ENCODE data around the gene RHOT2. TPM values are rescaled to one million over a fixed set of nuclear protein-coding genes. Genes with fewer than 3 reads are reported as not detected.

Gene RHOT2
- total and polyA plus RNA-seq, 2 of the 8 experiments (the other 6 are each of a cell fraction or from before 2014, with no cell fraction given), result 149 to 194 TPM

- no peak for DNase-seq (ENCODE audit: low read depth in 1 of 2, low spot score in 2 of 2)
- H3K4me2 ChIP-seq (ENCODE audit: insufficient read depth in 1 of 2, low read depth in 2 of 2, low read length in 2 of 2), result peak overlapping the region; percentile 79 to 88
These were observed 38.1 kb upstream of the RHOT2 start for GRCh38 chr16:629833-630248.

More at GRCh38 chr16:629833-630248, 38.1 kb upstream of the RHOT2 start:
- WGBS, 2 experiments (ENCODE audit: extremely low coverage in 1 of 2, insufficient coverage in 1 of 2, insufficient read length in 1 of 2, insufficient replicate concordance in 2 of 2, low coverage in 1 of 2, low lambda C conversion rate in 2 of 2, missing lambda C conversion rate in 1 of 2), result 56% methylated on average over 6 of the region's 11 CpGs; no CpG with 5 or more reads in 1 of the 2 experiments
- ChIA-PET POLR2A (ENCODE audit: partially characterized antibody) (interaction anchor here (0.8 to 1.6 kb wide), 6 partner anchors 8 to 40 kb away, joined by 3 to 11 read pairs (median 3); partner anchors contain the start of gene RAB40C), CTCF (ENCODE audit: partially characterized antibody) (interaction anchor here (0.8 to 2.1 kb wide), 5 partner anchors 8 to 52 kb away, joined by 3 to 7 read pairs (median 5); no protein-coding TSS in a partner anchor)
- Histone ChIP-seq H3K27ac (ENCODE audit: low read depth, low read length) (peak overlapping the region; percentile 63; the same call in 1 of the 2 replicates), H3K18ac (ENCODE audit: extremely low read depth, low read length) (peak overlapping the region; percentile 96), H3K79me2 (ENCODE audit: control insufficient read depth in 1 of 2, insufficient read depth in 2 of 2, low read length in 2 of 2) (no peaks in the 10 kb centered on the region), H3K14ac (ENCODE audit: insufficient read length) (no peak overlapping the region), H2BK20ac (ENCODE audit: low read length) (no peak overlapping the region), H3K4me3 (ENCODE audit: extremely low read depth in 1 of 4, insufficient read depth in 2 of 4, low read depth in 3 of 4, low read length in 4 of 4) (peak overlapping the region in 2 of 4 experiments; percentile 1 to 61; a peak in 3 of 8 replicates), H3K4me1 (replicated peaks in 1 of 4; ENCODE audit: control insufficient read depth in 3 of 4, insufficient read depth in 4 of 4, low read length in 3 of 4) (peaks cover 0 to 24% (median 19%) of the 10 kb centered on the region in 4 experiments; a peak in 6 of 7 replicates), H2AFZ (ENCODE audit: low read length) (no peak overlapping the region), H4K5ac (ENCODE audit: insufficient read length, low read depth, low read length) (peak overlapping the region; percentile 84), H3K4ac (replicated peaks; ENCODE audit: insufficient read length, low read depth, low read length) (peak overlapping the region; percentile 90), H2BK120ac (replicated peaks; ENCODE audit: low read depth, low read length) (peak overlapping the region; percentile 82), H2BK15ac (ENCODE audit: low read length) (peak overlapping the region; percentile 92; the same call in 1 of the 2 replicates), H3K23me2 (ENCODE audit: low read depth, low read length) (peaks cover 2% of the 10 kb centered on the region; the same call in 1 of the 2 replicates), H3K79me1 (ENCODE audit: low read depth, low read length) (no peaks in the 10 kb centered on the region), H3K36me3 (ENCODE audit: control insufficient read depth in 2 of 4, insufficient read depth in 4 of 4, low read length in 3 of 4) (peaks cover 0 to 25% (median 3%) of the 10 kb centered on the region in 4 experiments; a peak in 4 of 8 replicates), H3K9ac (replicated peaks in 1 of 4; ENCODE audit: extremely low read depth in 1 of 4, low read depth in 3 of 4, low read length in 3 of 4) (peak overlapping the region in 2 of 4 experiments; percentile 4 to 8; a peak in 1 of 7 replicates), H3K23ac (ENCODE audit: insufficient read length) (no peak overlapping the region), H3K9me3 (ENCODE audit: insufficient read depth in 2 of 2, low read depth in 1 of 2, low read length in 1 of 2) (no peaks in the 10 kb centered on the region), H4K91ac (replicated peaks; ENCODE audit: insufficient read length, low read length) (peak overlapping the region; percentile 63), H4K8ac (ENCODE audit: extremely low read depth, insufficient read depth, low read length) (peak overlapping the region; percentile 66; the same call in 1 of the 2 replicates), H4K20me1 (replicated peaks in 1 of 2; ENCODE audit: control insufficient read depth in 1 of 2, insufficient read depth in 2 of 2, low read length in 2 of 2) (peaks cover 3 to 10% of the 10 kb centered on the region in 2 experiments), H3K27me3 (replicated peaks in 1 of 4; ENCODE audit: control insufficient read depth in 3 of 4, extremely low read depth in 1 of 4, insufficient read depth in 3 of 4, low read length in 3 of 4) (no peaks in the 10 kb centered on the region), H2AK5ac (ENCODE audit: low read depth, low read length) (peak overlapping the region; percentile 25; the same call in 1 of the 2 replicates), H2BK12ac (ENCODE audit: low read depth, low read length) (peak overlapping the region; percentile 85; the same call in 1 of the 2 replicates), H2BK5ac (ENCODE audit: low read depth, low read length) (peak overlapping the region; percentile 94; the same call in 1 of the 2 replicates), H3K56ac (replicated peaks; ENCODE audit: insufficient read length, low read depth, low read length) (no peak overlapping the region)
- no peak for FAIRE-seq
- 0 out of 2 replicates have a peak, but pooled peaks have one; percentile 46 for TF ChIP-seq RXRA (IDR thresholded peaks at IDR 0.05; ENCODE audit: insufficient read depth, low read depth, low read length)
- no peak for TF ChIP-seq POLR2AphosphoS5 (IDR thresholded peaks at IDR 0.05; ENCODE audit: low read depth, low read length)

All from H1 (cell line).